GM23338 (cell line): Measurements from ENCODE around the gene FAM124B. TPM values are rescaled to one million over a fixed set of nuclear protein-coding genes. Genes with fewer than 3 reads are reported as not detected.

Experiments
- ATAC-seq: fragments of 200-7000 bp; cut with Tn5 transposase; 3 replicates; pipeline ENCODE4 v1.9.1; 2020
- DNase-seq: peaks from one replicate; pipeline ENCODE4 v3.0.0-alpha.2; 2015; ENCODE audit warnings: low spot score
- H2AFZ ChIP-seq: fragments of 200-600 bp; sonication (generic); 2 replicates; pipeline ENCODE4 v1.8.0; 2016; ENCODE audit warnings: antibody characterized with exemption, mild to moderate bottlenecking, moderate library complexity
- H3F3A ChIP-seq: fragments of 200-600 bp; sonication (generic); replicated peaks from 2 replicates; pipeline ENCODE4 v1.8.0; 2017; ENCODE audit warnings: antibody characterized with exemption, mixed run types, low read depth
- H3K27ac ChIP-seq: fragments of 200-600 bp; sonication (generic); 2 replicates; pipeline ENCODE4 v1.6.1; 2016; ENCODE audit warnings: low read depth
- H3K27me3 ChIP-seq: fragments of 200-600 bp; sonication (generic); 2 replicates; pipeline ENCODE4 v1.8.0; 2016; ENCODE audit warnings: mild to moderate bottlenecking, mixed run types, moderate library complexity; ENCODE audit not compliant: insufficient read depth
- H3K36me3 ChIP-seq: fragments of 200-600 bp; sonication (generic); 2 replicates; pipeline ENCODE4 v1.8.0; 2016; ENCODE audit warnings: mild to moderate bottlenecking; ENCODE audit not compliant: insufficient read depth
- H3K4me1 ChIP-seq: fragments of 200-600 bp; sonication (generic); 2 replicates; pipeline ENCODE4 v1.8.0; 2016; ENCODE audit warnings: mild to moderate bottlenecking, moderate library complexity; ENCODE audit not compliant: insufficient read depth
- H3K4me2 ChIP-seq: fragments of 200-600 bp; sonication (generic); 2 replicates; pipeline ENCODE4 v1.7.1; 2017; ENCODE audit warnings: mixed run types
- H3K4me3 ChIP-seq: fragments of 200-600 bp; sonication (generic); 2 replicates; pipeline ENCODE4 v1.6.1; 2016; ENCODE audit warnings: mixed run types
- H3K79me2 ChIP-seq: fragments of 200-600 bp; sonication (generic); replicated peaks from 2 replicates; pipeline ENCODE4 v1.8.0; 2017; ENCODE audit warnings: mild to moderate bottlenecking; ENCODE audit not compliant: insufficient read depth
- H3K9me2 ChIP-seq: fragments of 200-600 bp; sonication (generic); 2 replicates; pipeline ENCODE4 v1.8.0; 2017; ENCODE audit not compliant: insufficient read depth
- H4K20me1 ChIP-seq: fragments of 200-600 bp; sonication (generic); replicated peaks from 2 replicates; pipeline ENCODE4 v1.8.0; 2017; ENCODE audit warnings: mild to moderate bottlenecking; ENCODE audit not compliant: insufficient read depth
- H3K27ac Mint-ChIP-seq: 2 replicates; pipeline ENCODE4 v1.8.0; 2020; ENCODE audit warnings: inconsistent platforms, mild to moderate bottlenecking, moderate library complexity, mixed read lengths
- H3K27me3 Mint-ChIP-seq: 3 replicates; pipeline ENCODE4 v1.8.0; 2022; ENCODE audit warnings: low read depth, mild to moderate bottlenecking, moderate library complexity, mixed read lengths, inconsistent platforms; ENCODE audit not compliant: insufficient read depth, poor library complexity
- H3K36me3 Mint-ChIP-seq: 3 replicates; pipeline ENCODE4 v1.8.0; 2021; ENCODE audit warnings: low read depth, mild to moderate bottlenecking, inconsistent platforms, moderate library complexity, mixed read lengths
- H3K4me1 Mint-ChIP-seq: 3 replicates; pipeline ENCODE4 v1.8.0; 2020; ENCODE audit warnings: mild to moderate bottlenecking, inconsistent platforms, mixed read lengths
- H3K4me3 Mint-ChIP-seq: 3 replicates; pipeline ENCODE4 v1.8.0; 2021; ENCODE audit warnings: moderate library complexity, mild to moderate bottlenecking, inconsistent platforms, mixed read lengths
- H3K9me3 Mint-ChIP-seq: 3 replicates; pipeline ENCODE4 v1.8.0; 2020; ENCODE audit warnings: moderate library complexity, mild to moderate bottlenecking, inconsistent platforms, mixed read lengths
- CREB1 ChIP-seq: fragments of 250-450 bp; sonication (Bioruptor Pico); IDR thresholded peaks from 2 replicates; pipeline ENCODE4 v1.5.0; 2020; ENCODE audit warnings: low read depth, mild to moderate bottlenecking, moderate library complexity
- EZH2 ChIP-seq: fragments of 200-600 bp; sonication (generic); IDR thresholded peaks from one replicate; pipeline ENCODE4 v1.8.0; 2017; ENCODE audit warnings: antibody characterized with exemption, mild to moderate bottlenecking, low read depth; ENCODE audit not compliant: unreplicated experiment
- EZH2phosphoT487 ChIP-seq: fragments of 200-600 bp; sonication (generic); IDR thresholded peaks from one replicate; pipeline ENCODE4 v1.8.1; 2018; ENCODE audit warnings: antibody characterized with exemption; ENCODE audit not compliant: unreplicated experiment
- JUNB ChIP-seq: IDR thresholded peaks from one replicate; pipeline ENCODE4 v1.6.1; 2016; ENCODE audit warnings: antibody characterized with exemption; ENCODE audit not compliant: unreplicated experiment
- NANOG ChIP-seq: IDR thresholded peaks from 2 replicates; pipeline ENCODE4 v1.6.1; 2016; ENCODE audit warnings: antibody characterized with exemption, borderline replicate concordance
- POLR2AphosphoS5 ChIP-seq: IDR thresholded peaks from 2 replicates; pipeline ENCODE4 v1.6.1; 2016; ENCODE audit warnings: antibody characterized with exemption, low read depth
- STAT1 ChIP-seq: IDR thresholded peaks from one replicate; pipeline ENCODE4 v1.6.1; 2016; ENCODE audit warnings: antibody characterized with exemption; ENCODE audit not compliant: unreplicated experiment
- ZNF114 ChIP-seq: fragments of 250-450 bp; sonication (Bioruptor Pico); IDR thresholded peaks from 2 replicates; pipeline ENCODE4 v1.5.0; 2020; ENCODE audit warnings: mild to moderate bottlenecking, moderate library complexity
- ZNF331 ChIP-seq: fragments of 250-450 bp; sonication (Bioruptor Pico); IDR thresholded peaks from 2 replicates; pipeline ENCODE4 v1.5.0; 2020; ENCODE audit warnings: low read depth, mild to moderate bottlenecking, moderate library complexity
- polyA plus RNA-seq: library from polyadenylated mRNA; unstranded; fragments of >200 nt; fragmentation: Nextera tagmentation; extraction: Ambion mirVana; gene quantifications from 2 replicates; pipeline ENCODE4 v1.2.1, GENCODE V29; 2016
- total RNA-seq: library from RNA; depleted of rRNA; stranded (reverse); fragments of >200 nt; shearing (Covaris generic); gene quantifications from 2 replicates; pipeline ENCODE4 v1.2.3, GENCODE V29; 2014
- TF ChIP-seq, protein P1 (sequence below): IDR thresholded peaks from one replicate; pipeline ENCODE4 v1.6.1; 2018; ENCODE audit warnings: antibody characterized with exemption; ENCODE audit not compliant: unreplicated experiment
- TF ChIP-seq, protein P2 (sequence below): fragments of 250-450 bp; sonication (Bioruptor Pico); IDR thresholded peaks from 2 replicates; pipeline ENCODE4 v1.5.0; 2020; ENCODE audit warnings: mild to moderate bottlenecking, moderate library complexity
- TF ChIP-seq, protein P3 (sequence below): IDR thresholded peaks from 2 replicates; pipeline ENCODE4 v1.6.1; 2016; ENCODE audit warnings: antibody characterized with exemption
- TF ChIP-seq, protein P4 (sequence below), 2 experiments: fragments of 200-600 bp in 1 of 2; sonication (generic) in 1 of 2; conservative IDR thresholded peaks; 2 replicates each; pipeline versions ENCODE4 v1.5.1 to v1.6.1; 2016 to 2017; ENCODE audit warnings: antibody characterized with exemption in 2 of 2, low read depth in 2 of 2, mild to moderate bottlenecking in 2 of 2, moderate library complexity in 1 of 2

The FAM124B gene
- total and polyA plus RNA-seq, 2 experiments from 2014 or later: 3.0 to 6.9 TPM

DNA sequence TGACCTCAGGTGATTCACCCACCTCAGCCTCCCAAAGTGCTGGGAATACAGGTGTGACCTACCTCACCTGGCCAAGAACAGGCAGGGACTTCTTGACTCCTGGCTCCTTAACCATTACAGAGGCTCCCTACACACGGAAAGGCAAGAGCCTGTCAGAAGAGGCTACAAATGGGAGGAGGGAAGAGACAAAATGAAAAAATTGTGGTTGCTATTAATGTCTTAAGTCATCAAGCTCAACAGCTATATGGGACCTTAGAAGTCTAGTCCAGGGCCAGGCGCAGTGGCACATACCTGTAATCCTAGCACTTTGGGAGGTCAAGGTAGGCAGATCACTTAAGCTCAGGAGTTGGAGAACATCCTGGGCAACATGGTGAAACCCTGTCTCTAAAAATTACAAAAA lies 11.5 kb upstream of the FAM124B start:
- H3K4me2 ChIP-seq: no peak overlapping the region
- H3K27ac Mint-ChIP-seq: no peak overlapping the region
- TF ChIP-seq, protein P1, sequence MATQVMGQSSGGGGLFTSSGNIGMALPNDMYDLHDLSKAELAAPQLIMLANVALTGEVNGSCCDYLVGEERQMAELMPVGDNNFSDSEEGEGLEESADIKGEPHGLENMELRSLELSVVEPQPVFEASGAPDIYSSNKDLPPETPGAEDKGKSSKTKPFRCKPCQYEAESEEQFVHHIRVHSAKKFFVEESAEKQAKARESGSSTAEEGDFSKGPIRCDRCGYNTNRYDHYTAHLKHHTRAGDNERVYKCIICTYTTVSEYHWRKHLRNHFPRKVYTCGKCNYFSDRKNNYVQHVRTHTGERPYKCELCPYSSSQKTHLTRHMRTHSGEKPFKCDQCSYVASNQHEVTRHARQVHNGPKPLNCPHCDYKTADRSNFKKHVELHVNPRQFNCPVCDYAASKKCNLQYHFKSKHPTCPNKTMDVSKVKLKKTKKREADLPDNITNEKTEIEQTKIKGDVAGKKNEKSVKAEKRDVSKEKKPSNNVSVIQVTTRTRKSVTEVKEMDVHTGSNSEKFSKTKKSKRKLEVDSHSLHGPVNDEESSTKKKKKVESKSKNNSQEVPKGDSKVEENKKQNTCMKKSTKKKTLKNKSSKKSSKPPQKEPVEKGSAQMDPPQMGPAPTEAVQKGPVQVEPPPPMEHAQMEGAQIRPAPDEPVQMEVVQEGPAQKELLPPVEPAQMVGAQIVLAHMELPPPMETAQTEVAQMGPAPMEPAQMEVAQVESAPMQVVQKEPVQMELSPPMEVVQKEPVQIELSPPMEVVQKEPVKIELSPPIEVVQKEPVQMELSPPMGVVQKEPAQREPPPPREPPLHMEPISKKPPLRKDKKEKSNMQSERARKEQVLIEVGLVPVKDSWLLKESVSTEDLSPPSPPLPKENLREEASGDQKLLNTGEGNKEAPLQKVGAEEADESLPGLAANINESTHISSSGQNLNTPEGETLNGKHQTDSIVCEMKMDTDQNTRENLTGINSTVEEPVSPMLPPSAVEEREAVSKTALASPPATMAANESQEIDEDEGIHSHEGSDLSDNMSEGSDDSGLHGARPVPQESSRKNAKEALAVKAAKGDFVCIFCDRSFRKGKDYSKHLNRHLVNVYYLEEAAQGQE: no peak
- no peak for TF ChIP-seq POLR2AphosphoS5
- TF ChIP-seq, protein P2, sequence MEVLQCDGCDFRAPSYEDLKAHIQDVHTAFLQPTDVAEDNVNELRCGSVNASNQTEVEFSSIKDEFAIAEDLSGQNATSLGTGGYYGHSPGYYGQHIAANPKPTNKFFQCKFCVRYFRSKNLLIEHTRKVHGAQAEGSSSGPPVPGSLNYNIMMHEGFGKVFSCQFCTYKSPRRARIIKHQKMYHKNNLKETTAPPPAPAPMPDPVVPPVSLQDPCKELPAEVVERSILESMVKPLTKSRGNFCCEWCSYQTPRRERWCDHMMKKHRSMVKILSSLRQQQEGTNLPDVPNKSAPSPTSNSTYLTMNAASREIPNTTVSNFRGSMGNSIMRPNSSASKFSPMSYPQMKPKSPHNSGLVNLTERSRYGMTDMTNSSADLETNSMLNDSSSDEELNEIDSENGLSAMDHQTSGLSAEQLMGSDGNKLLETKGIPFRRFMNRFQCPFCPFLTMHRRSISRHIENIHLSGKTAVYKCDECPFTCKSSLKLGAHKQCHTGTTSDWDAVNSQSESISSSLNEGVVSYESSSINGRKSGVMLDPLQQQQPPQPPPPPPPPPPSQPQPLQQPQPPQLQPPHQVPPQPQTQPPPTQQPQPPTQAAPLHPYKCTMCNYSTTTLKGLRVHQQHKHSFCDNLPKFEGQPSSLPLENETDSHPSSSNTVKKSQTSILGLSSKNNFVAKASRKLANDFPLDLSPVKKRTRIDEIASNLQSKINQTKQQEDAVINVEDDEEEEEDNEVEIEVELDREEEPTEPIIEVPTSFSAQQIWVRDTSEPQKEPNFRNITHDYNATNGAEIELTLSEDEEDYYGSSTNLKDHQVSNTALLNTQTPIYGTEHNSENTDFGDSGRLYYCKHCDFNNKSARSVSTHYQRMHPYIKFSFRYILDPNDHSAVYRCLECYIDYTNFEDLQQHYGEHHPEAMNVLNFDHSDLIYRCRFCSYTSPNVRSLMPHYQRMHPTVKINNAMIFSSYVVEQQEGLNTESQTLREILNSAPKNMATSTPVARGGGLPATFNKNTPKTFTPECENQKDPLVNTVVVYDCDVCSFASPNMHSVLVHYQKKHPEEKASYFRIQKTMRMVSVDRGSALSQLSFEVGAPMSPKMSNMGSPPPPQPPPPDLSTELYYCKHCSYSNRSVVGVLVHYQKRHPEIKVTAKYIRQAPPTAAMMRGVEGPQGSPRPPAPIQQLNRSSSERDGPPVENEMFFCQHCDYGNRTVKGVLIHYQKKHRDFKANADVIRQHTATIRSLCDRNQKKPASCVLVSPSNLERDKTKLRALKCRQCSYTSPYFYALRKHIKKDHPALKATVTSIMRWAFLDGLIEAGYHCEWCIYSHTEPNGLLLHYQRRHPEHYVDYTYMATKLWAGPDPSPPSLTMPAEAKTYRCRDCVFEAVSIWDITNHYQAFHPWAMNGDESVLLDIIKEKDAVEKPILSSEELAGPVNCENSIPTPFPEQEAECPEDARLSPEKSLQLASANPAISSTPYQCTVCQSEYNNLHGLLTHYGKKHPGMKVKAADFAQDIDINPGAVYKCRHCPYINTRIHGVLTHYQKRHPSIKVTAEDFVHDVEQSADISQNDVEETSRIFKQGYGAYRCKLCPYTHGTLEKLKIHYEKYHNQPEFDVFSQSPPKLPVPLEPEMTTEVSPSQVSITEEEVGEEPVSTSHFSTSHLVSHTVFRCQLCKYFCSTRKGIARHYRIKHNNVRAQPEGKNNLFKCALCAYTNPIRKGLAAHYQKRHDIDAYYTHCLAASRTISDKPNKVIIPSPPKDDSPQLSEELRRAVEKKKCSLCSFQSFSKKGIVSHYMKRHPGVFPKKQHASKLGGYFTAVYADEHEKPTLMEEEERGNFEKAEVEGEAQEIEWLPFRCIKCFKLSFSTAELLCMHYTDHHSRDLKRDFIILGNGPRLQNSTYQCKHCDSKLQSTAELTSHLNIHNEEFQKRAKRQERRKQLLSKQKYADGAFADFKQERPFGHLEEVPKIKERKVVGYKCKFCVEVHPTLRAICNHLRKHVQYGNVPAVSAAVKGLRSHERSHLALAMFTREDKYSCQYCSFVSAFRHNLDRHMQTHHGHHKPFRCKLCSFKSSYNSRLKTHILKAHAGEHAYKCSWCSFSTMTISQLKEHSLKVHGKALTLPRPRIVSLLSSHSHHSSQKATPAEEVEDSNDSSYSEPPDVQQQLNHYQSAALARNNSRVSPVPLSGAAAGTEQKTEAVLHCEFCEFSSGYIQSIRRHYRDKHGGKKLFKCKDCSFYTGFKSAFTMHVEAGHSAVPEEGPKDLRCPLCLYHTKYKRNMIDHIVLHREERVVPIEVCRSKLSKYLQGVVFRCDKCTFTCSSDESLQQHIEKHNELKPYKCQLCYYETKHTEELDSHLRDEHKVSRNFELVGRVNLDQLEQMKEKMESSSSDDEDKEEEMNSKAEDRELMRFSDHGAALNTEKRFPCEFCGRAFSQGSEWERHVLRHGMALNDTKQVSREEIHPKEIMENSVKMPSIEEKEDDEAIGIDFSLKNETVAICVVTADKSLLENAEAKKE: no peak
- no peak for TF ChIP-seq EZH2
- TF ChIP-seq, protein P3, sequence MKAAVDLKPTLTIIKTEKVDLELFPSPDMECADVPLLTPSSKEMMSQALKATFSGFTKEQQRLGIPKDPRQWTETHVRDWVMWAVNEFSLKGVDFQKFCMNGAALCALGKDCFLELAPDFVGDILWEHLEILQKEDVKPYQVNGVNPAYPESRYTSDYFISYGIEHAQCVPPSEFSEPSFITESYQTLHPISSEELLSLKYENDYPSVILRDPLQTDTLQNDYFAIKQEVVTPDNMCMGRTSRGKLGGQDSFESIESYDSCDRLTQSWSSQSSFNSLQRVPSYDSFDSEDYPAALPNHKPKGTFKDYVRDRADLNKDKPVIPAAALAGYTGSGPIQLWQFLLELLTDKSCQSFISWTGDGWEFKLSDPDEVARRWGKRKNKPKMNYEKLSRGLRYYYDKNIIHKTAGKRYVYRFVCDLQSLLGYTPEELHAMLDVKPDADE: no peak
- TF ChIP-seq, protein P4, sequence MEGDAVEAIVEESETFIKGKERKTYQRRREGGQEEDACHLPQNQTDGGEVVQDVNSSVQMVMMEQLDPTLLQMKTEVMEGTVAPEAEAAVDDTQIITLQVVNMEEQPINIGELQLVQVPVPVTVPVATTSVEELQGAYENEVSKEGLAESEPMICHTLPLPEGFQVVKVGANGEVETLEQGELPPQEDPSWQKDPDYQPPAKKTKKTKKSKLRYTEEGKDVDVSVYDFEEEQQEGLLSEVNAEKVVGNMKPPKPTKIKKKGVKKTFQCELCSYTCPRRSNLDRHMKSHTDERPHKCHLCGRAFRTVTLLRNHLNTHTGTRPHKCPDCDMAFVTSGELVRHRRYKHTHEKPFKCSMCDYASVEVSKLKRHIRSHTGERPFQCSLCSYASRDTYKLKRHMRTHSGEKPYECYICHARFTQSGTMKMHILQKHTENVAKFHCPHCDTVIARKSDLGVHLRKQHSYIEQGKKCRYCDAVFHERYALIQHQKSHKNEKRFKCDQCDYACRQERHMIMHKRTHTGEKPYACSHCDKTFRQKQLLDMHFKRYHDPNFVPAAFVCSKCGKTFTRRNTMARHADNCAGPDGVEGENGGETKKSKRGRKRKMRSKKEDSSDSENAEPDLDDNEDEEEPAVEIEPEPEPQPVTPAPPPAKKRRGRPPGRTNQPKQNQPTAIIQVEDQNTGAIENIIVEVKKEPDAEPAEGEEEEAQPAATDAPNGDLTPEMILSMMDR (conservative IDR thresholded peaks at IDR 0.05; ENCODE audit: low read depth in 2 of 2): no peak
- TF ChIP-seq EZH2phosphoT487: no peak
- TF ChIP-seq STAT1: no peak
- no peak for TF ChIP-seq NANOG
- TF ChIP-seq JUNB: no peak
- TF ChIP-seq CREB1 (CRISPR knock-in tag): no peak
- TF ChIP-seq ZNF114 (CRISPR knock-in tag): no peak
- no peak for TF ChIP-seq ZNF331 (CRISPR knock-in tag)
- H3K4me1 ChIP-seq: peaks cover 8% of the 10 kb centered on the region; the same call in 1 of the 2 replicates
- 0 out of 2 replicates have a peak, but pooled peaks cover 3% of the 10 kb centered on the region for H3K79me2 ChIP-seq
- H3K9me3 Mint-ChIP-seq: no peaks in the 10 kb centered on the region
- no peaks in the 10 kb centered on the region for H3F3A ChIP-seq
- H3K4me3 ChIP-seq: no peak overlapping the region
- no peak overlapping the region for H2AFZ ChIP-seq
- ATAC-seq (no peak), DNase-seq (no peak)
- H3K27me3 ChIP-seq: no peaks in the 10 kb centered on the region
- no peaks in the 10 kb centered on the region for H3K27me3 Mint-ChIP-seq
- no peaks in the 10 kb centered on the region for H3K36me3 ChIP-seq
- H3K27ac ChIP-seq: no peak overlapping the region
- no peaks in the 10 kb centered on the region for H3K9me2 ChIP-seq
- H3K36me3 Mint-ChIP-seq: no peaks in the 10 kb centered on the region; the same call in 2 of the 3 replicates
- H3K4me1 Mint-ChIP-seq: peaks cover 12% of the 10 kb centered on the region
- no peaks in the 10 kb centered on the region for H4K20me1 ChIP-seq
- no peak overlapping the region for H3K4me3 Mint-ChIP-seq
